ENCODE measurements around the gene GNB5. TPM values are rescaled to one million over a fixed set of nuclear protein-coding genes. Genes with fewer than 3 reads are reported as not detected.

GNB5 gene
- total RNA-seq, 1 experiment from 2014 or later = 58.7 TPM

DNA sequence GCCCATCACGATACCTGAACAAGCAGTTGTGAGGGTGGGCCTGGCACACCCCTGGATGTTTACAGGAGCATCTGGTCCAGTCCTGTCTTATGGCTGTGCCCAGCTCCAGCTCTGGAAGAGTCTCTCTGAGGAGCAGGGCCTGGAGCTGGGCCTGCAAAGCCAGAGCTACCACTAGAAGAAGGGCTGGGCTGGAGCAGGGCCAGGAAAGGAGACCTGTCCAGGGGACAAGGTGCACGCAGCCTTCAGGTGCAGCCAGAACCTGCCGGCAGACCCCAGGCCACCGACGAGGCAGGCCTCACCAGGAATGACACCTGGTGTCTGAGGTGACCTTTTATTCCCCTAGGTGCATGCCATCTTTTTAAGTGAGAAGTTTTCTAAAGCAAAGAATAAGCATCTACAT, 70.2 kb downstream of the GNB5 start:
- POLR2A ChIA-PET = no interaction called here
- Histone ChIP-seq H3K27me3 (ENCODE audit: control insufficient read depth, insufficient read depth, low read length) (no peaks in the 10 kb centered on the region), H3K9me3 (ENCODE audit: control insufficient read depth, insufficient read depth, low read depth, low read length) (no peaks in the 10 kb centered on the region), H3K36me3 (ENCODE audit: control insufficient read depth, insufficient read depth, low read length) (no peaks in the 10 kb centered on the region), H3K4me1 (ENCODE audit: control insufficient read depth, insufficient read depth, low read length) (no peaks in the 10 kb centered on the region), H3K27ac (ENCODE audit: low read length) (no peak overlapping the region), H3K4me3 (ENCODE audit: low read depth in 2 of 2, low read length in 2 of 2) (no peak overlapping the region)
- BruUV-seq (replicated peaks) = TSS peak; percentile 71
- in situ Hi-C loops (cut with HindIII; ENCODE audit: low pct_unique_long_range_greater_than_20kb, low sequenced_read_pairs) = no loop called here
- ATAC-seq (no peak), DNase-seq (ENCODE audit: low read depth, low spot score) (no peak)
- intact Hi-C loops (cut with micrococcal nuclease; ENCODE audit: unreplicated experiment) = no loop called here
- TF ChIP-seq, protein P1, sequence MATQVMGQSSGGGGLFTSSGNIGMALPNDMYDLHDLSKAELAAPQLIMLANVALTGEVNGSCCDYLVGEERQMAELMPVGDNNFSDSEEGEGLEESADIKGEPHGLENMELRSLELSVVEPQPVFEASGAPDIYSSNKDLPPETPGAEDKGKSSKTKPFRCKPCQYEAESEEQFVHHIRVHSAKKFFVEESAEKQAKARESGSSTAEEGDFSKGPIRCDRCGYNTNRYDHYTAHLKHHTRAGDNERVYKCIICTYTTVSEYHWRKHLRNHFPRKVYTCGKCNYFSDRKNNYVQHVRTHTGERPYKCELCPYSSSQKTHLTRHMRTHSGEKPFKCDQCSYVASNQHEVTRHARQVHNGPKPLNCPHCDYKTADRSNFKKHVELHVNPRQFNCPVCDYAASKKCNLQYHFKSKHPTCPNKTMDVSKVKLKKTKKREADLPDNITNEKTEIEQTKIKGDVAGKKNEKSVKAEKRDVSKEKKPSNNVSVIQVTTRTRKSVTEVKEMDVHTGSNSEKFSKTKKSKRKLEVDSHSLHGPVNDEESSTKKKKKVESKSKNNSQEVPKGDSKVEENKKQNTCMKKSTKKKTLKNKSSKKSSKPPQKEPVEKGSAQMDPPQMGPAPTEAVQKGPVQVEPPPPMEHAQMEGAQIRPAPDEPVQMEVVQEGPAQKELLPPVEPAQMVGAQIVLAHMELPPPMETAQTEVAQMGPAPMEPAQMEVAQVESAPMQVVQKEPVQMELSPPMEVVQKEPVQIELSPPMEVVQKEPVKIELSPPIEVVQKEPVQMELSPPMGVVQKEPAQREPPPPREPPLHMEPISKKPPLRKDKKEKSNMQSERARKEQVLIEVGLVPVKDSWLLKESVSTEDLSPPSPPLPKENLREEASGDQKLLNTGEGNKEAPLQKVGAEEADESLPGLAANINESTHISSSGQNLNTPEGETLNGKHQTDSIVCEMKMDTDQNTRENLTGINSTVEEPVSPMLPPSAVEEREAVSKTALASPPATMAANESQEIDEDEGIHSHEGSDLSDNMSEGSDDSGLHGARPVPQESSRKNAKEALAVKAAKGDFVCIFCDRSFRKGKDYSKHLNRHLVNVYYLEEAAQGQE (IDR thresholded peaks at IDR 0.05; ENCODE audit: insufficient read depth in 1 of 2, low read depth in 2 of 2, low read length in 1 of 2) = no peak
- TF ChIP-seq SIN3A (IDR thresholded peaks at IDR 0.05; ENCODE audit: borderline replicate concordance, insufficient read depth, low read depth, low read length) (no peak), POLR2AphosphoS5 (IDR thresholded peaks at IDR 0.05; ENCODE audit: low read depth, low read length) (no peak), CTCF (IDR thresholded peaks at IDR 0.05) (no peak), TCF7L2 (IDR thresholded peaks at IDR 0.05; ENCODE audit: low read depth, low read length) (no peak)
- CTCF ChIA-PET = no interaction called here

DNA sequence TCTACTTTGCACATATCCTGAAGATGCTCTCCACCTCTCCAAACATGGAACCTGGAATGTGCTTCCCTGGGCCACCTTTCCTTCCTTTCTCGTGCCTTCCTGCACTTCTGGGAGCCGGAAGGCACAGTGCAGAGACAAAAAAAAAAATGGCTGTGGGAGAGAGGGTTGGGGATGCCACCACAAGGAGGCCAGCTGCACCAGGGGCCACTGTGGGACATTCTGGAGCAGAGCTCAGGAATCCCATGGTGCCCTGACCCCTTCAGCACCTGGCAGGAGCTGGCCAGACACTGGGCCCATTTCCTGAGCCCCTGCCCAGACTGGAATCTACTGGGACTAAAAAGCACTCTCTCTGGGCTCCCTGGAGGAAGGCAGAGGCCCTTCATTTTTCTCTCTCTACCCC, 70.7 kb downstream of the GNB5 start:
- H3K27me3 ChIP-seq (ENCODE audit: control insufficient read depth, insufficient read depth, low read length) = no peaks in the 10 kb centered on the region
- no peaks in the 10 kb centered on the region for H3K9me3 ChIP-seq (ENCODE audit: control insufficient read depth, insufficient read depth, low read depth, low read length)
- intact Hi-C loops (cut with micrococcal nuclease; ENCODE audit: unreplicated experiment) (no loop called here), in situ Hi-C loops (cut with HindIII; ENCODE audit: low pct_unique_long_range_greater_than_20kb, low sequenced_read_pairs) (no loop called here)
- H3K4me3 ChIP-seq (ENCODE audit: low read depth in 2 of 2, low read length in 2 of 2) = no peak overlapping the region
- H3K4me1 ChIP-seq (ENCODE audit: control insufficient read depth, insufficient read depth, low read length) = no peaks in the 10 kb centered on the region
- no TSS peak for BruUV-seq (replicated peaks)
- TF ChIP-seq CTCF (IDR thresholded peaks at IDR 0.05) (no peak), SIN3A (IDR thresholded peaks at IDR 0.05; ENCODE audit: borderline replicate concordance, insufficient read depth, low read depth, low read length) (no peak), POLR2AphosphoS5 (IDR thresholded peaks at IDR 0.05; ENCODE audit: low read depth, low read length) (no peak), TCF7L2 (IDR thresholded peaks at IDR 0.05; ENCODE audit: low read depth, low read length) (no peak)
- TF ChIP-seq, protein P1 (IDR thresholded peaks at IDR 0.05; ENCODE audit: insufficient read depth in 1 of 2, low read depth in 2 of 2, low read length in 1 of 2) = no peak
- ChIA-PET POLR2A (no interaction called here), CTCF (no interaction called here)
- no peak for ATAC-seq
- no peaks in the 10 kb centered on the region for H3K36me3 ChIP-seq (ENCODE audit: control insufficient read depth, insufficient read depth, low read length)
- no peak for DNase-seq (ENCODE audit: low read depth, low spot score)
- no peak overlapping the region for H3K27ac ChIP-seq (ENCODE audit: low read length)

Measured in Panc1 (cell line).